RWPE1 (cell line): ENCODE data around the gene MPO.

Experiments used
- CTCF ChIA-PET: fragments of 350-600 bp; sonication (Branson Sonifier 250); formaldehyde crosslinking; extraction: SDS; loops from one replicate; lab custom pipeline; 2021; lab: Yijun Ruan, JAX
- POLR2A ChIA-PET: fragments of 400-600 bp; formaldehyde crosslinking; extraction: SDS; loops from one replicate; lab custom pipeline; 2020; ENCODE audit warnings: antibody characterized with exemption; ENCODE audit not compliant: low non-redundant PET; lab: Yijun Ruan, JAX
- DNase-seq: peaks from one replicate; pipeline ENCODE4 v3.0.0; 2012; ENCODE audit warnings: low spot score
- H3K27ac ChIP-seq: fragments of 450-650 bp; 2 replicates; pipeline ENCODE4 v1.5.1; 2017
- TF ChIP-seq, protein P1 (sequence below): fragments of 450-650 bp; conservative IDR thresholded peaks from 2 replicates; pipeline ENCODE4 v1.5.1; 2017; ENCODE audit warnings: low read depth, mild to moderate bottlenecking

Gene MPO

GRCh38 chr17:58315750-58316149 lies 35.0 kb upstream of the MPO start:
- no peak for DNase-seq
- ChIA-PET POLR2A (no interaction called here), CTCF (no interaction called here)
- TF ChIP-seq, protein P1, sequence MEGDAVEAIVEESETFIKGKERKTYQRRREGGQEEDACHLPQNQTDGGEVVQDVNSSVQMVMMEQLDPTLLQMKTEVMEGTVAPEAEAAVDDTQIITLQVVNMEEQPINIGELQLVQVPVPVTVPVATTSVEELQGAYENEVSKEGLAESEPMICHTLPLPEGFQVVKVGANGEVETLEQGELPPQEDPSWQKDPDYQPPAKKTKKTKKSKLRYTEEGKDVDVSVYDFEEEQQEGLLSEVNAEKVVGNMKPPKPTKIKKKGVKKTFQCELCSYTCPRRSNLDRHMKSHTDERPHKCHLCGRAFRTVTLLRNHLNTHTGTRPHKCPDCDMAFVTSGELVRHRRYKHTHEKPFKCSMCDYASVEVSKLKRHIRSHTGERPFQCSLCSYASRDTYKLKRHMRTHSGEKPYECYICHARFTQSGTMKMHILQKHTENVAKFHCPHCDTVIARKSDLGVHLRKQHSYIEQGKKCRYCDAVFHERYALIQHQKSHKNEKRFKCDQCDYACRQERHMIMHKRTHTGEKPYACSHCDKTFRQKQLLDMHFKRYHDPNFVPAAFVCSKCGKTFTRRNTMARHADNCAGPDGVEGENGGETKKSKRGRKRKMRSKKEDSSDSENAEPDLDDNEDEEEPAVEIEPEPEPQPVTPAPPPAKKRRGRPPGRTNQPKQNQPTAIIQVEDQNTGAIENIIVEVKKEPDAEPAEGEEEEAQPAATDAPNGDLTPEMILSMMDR: no peak
- no peak overlapping the region for H3K27ac ChIP-seq

DNA sequence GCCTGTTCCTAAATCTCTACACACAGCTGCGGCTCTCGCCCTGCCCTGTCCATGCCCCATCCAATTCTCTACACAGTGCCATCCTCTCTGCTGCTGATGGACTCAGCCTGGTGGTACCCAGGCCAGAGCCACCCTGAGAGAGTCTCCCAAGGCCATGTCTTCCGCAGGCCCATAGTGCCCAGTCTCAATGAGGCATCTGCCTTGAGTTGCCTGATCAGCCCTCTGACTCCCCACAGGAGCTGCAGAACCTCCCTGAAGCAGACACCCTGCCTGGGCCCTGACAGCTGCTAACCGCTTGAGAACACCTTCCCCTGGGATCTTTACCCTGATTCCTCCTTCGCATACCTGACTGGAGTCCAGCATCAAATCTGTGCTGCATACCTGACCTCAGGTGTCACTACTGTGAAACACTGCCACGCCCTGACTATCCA lies 34.6 kb upstream of the MPO start:
- ChIA-PET POLR2A (no interaction called here), CTCF (interaction anchor here (0.8 kb wide), 1 partner anchor 132 kb away, joined by 3 read pairs; no protein-coding TSS in a partner anchor)
- no peak for DNase-seq
- no peak overlapping the region for H3K27ac ChIP-seq
- TF ChIP-seq, protein P1: no peak

- POLR2A ChIA-PET: no interaction called here
- TF ChIP-seq, protein P1: no peak
- no peak overlapping the region for H3K27ac ChIP-seq
- DNase-seq: no peak
- CTCF ChIA-PET: interaction anchor here (0.8 kb wide), 1 partner anchor 133 kb away, joined by 3 read pairs; no protein-coding TSS in a partner anchor
These were observed 33.9 kb upstream of the MPO start for GRCh38 chr17:58314706-58315015.

- TF ChIP-seq, protein P1: no peak
- H3K27ac ChIP-seq: no peak overlapping the region
- DNase-seq: no peak
- ChIA-PET POLR2A (no interaction called here), CTCF (interaction anchor here (0.6 to 0.8 kb wide), 2 partner anchors 21 to 133 kb away, joined by 3 read pairs; no protein-coding TSS in a partner anchor)
These were observed 33.3 kb upstream of the MPO start for GRCh38 chr17:58313815-58314705.

GRCh38 chr17:58312829-58313228 lies 32.1 kb upstream of the MPO start:
- TF ChIP-seq, protein P1: no peak
- DNase-seq: no peak
- ChIA-PET CTCF (interaction anchor here (1.4 kb wide), 1 partner anchor 10 kb away, joined by 3 read pairs; no protein-coding TSS in a partner anchor), POLR2A (no interaction called here)
- no peak overlapping the region for H3K27ac ChIP-seq

DNA sequence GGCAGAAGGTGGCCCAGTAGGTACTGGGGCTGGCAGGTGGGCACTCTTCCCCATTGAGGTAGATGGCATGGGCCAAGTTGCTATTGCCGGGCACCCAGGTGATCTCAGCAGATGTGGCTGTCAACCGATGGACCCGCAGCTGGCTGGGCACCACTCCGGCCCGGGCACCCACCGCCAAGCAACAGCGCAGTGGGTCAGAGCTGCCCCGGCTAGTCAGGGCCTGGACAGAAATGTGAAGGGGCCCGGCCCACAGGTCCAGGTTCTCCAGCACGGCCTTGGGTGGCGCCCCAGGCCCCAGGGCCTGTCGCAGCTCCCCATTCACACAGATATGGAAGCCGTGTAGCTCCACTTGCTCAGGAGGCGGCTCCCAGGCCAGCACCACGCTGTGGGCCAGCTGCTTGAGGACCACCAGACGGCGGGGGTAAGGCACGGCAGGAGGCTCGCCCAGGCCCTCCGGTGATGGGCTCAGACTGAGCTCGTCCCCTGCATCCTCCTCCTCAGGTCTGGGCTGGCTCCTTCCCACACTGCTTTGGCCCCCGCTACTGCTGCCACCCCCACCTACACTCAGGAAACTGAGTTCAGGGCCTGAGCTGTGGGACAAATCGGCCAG lies 31.4 kb upstream of the MPO start:
- no peak overlapping the region for H3K27ac ChIP-seq
- no peak for DNase-seq
- TF ChIP-seq, protein P1: no peak
- ChIA-PET CTCF (interaction anchor here (1.4 kb wide), 1 partner anchor 11 kb away, joined by 3 read pairs; no protein-coding TSS in a partner anchor), POLR2A (no interaction called here)
